Keratinocyte (primary cell): Measurements from ENCODE around the gene SALL3. TPM values are rescaled to one million over a fixed set of nuclear protein-coding genes. Genes with fewer than 3 reads are reported as not detected.

Experiments used
- DNase-seq: peaks from one replicate; pipeline ENCODE4 v3.0.0-alpha.2; 2011; ENCODE audit warnings: low read depth, missing footprints, low spot score
- FAIRE-seq: peaks from 2 replicates; lab custom pipeline; 2011; peaks lifted over from hg19 to GRCh38; lab: Jason Lieb, UNC
- H2AFZ ChIP-seq: 2 replicates; pipeline ENCODE4 v1.6.0; 2012; ENCODE audit warnings: low read length, control low read depth, inconsistent platforms; ENCODE audit not compliant: control insufficient read depth
- H3K27ac ChIP-seq: 2 replicates; pipeline ENCODE4 v1.5.1; 2011; ENCODE audit warnings: low read length; ENCODE audit not compliant: control insufficient read depth, insufficient read depth
- H3K27me3 ChIP-seq: 3 replicates; pipeline ENCODE4 v1.6.0; 2011; ENCODE audit warnings: low read length; ENCODE audit not compliant: control insufficient read depth, insufficient read depth; ENCODE audit errors: extremely low read depth
- H3K36me3 ChIP-seq, 2 experiments: 2 replicates in 1 of 2; 3 replicates in 1 of 2; pipeline ENCODE4 v1.5.1; 2011; ENCODE audit warnings: low read length in 2 of 2, mild to moderate bottlenecking in 1 of 2; ENCODE audit not compliant: control insufficient read depth in 2 of 2, insufficient read depth in 2 of 2; ENCODE audit errors: extremely low read depth in 1 of 2
- H3K4me1 ChIP-seq: 3 replicates; pipeline ENCODE4 v1.5.1; 2011; ENCODE audit warnings: low read length; ENCODE audit not compliant: control insufficient read depth, insufficient read depth; ENCODE audit errors: extremely low read depth
- H3K4me2 ChIP-seq: 3 replicates; pipeline ENCODE4 v1.6.0; 2011; ENCODE audit warnings: low read depth, low read length; ENCODE audit not compliant: control insufficient read depth, insufficient read depth; ENCODE audit errors: extremely low read depth
- H3K4me3 ChIP-seq, 3 experiments: fragments of 200-600 bp in 1 of 3; sonication (generic) in 1 of 3; 2 replicates in 2 of 3; 3 replicates in 1 of 3; pipeline ENCODE4 v1.5.1; 2011 to 2016; ENCODE audit warnings: low read length in 3 of 3, mild to moderate bottlenecking in 3 of 3, control low read depth in 2 of 3, inconsistent platforms in 1 of 3, low read depth in 1 of 3, mixed read lengths in 1 of 3, mixed run types in 1 of 3, moderate library complexity in 1 of 3; ENCODE audit not compliant: control insufficient read depth in 2 of 3, insufficient read depth in 2 of 3; ENCODE audit errors: extremely low read depth in 1 of 3
- H3K79me2 ChIP-seq: 2 replicates; pipeline ENCODE4 v1.6.0; 2012; ENCODE audit warnings: low read length; ENCODE audit not compliant: control insufficient read depth, insufficient read depth
- H3K9ac ChIP-seq: 3 replicates; pipeline ENCODE4 v1.6.0; 2011; ENCODE audit warnings: low read length; ENCODE audit not compliant: control insufficient read depth, insufficient read depth; ENCODE audit errors: extremely low read depth
- H3K9me1 ChIP-seq: 3 replicates; pipeline ENCODE4 v1.6.0; 2011; ENCODE audit warnings: low read length; ENCODE audit not compliant: control insufficient read depth, insufficient read depth; ENCODE audit errors: extremely low read depth
- H3K9me3 ChIP-seq: 2 replicates; pipeline ENCODE4 v1.5.1; 2012; ENCODE audit warnings: low read depth, low read length; ENCODE audit not compliant: control insufficient read depth
- H4K20me1 ChIP-seq: 3 replicates; pipeline ENCODE4 v1.6.0; 2011; ENCODE audit warnings: low read length; ENCODE audit not compliant: control insufficient read depth, insufficient read depth; ENCODE audit errors: extremely low read depth
- CTCF ChIP-seq, 3 experiments: IDR thresholded peaks in 1 of 3; conservative IDR thresholded peaks in 1 of 3; optimal IDR thresholded peaks in 1 of 3; 2 replicates in 2 of 3; 3 replicates in 1 of 3; pipeline versions ENCODE3 to v1.5.1; 2011; ENCODE audit warnings: low read length in 3 of 3, mild to moderate bottlenecking in 3 of 3, moderate library complexity in 2 of 3, control low read depth in 1 of 3, inconsistent platforms in 1 of 3; ENCODE audit not compliant: insufficient read depth in 2 of 3; ENCODE audit errors: extremely low read depth in 1 of 3
- EZH2 ChIP-seq: IDR thresholded peaks from one replicate; pipeline ENCODE4 v1.6.1; 2012; ENCODE audit warnings: inconsistent platforms, mild to moderate bottlenecking, low read length, moderate library complexity
- dilution Hi-C: fragments of 300-500 bp; cut with MboI; formaldehyde crosslinking; loops from one replicate; pipeline ENCODE4 v1.7.0; 2020; ENCODE audit warnings: low sequenced_read_pairs; ENCODE audit not compliant: extremely low pct_ligation_motif_present
- polyA plus RNA-seq, 5 experiments: library from polyadenylated mRNA; depleted of rRNA in 3 of 5; stranded (reverse) in 3 of 5; stranded (forward) in 1 of 5; unstranded in 1 of 5; fragments of >200 nt; gene quantifications; 1 replicate in 1 of 5; 2 replicates in 3 of 5; 3 replicates in 1 of 5; pipeline versions ENCODE4 v1.2.1 to v1.2.3, GENCODE V29; 2011 to 2012; ENCODE audit warnings: missing spikeins in 2 of 5, low read depth in 1 of 5, low replicate concordance in 1 of 5

SALL3 gene
- polyA plus RNA-seq, 1 donor (not counting 4 experiments of a cell fraction or from before 2014, with no cell fraction given): not detected

DNA sequence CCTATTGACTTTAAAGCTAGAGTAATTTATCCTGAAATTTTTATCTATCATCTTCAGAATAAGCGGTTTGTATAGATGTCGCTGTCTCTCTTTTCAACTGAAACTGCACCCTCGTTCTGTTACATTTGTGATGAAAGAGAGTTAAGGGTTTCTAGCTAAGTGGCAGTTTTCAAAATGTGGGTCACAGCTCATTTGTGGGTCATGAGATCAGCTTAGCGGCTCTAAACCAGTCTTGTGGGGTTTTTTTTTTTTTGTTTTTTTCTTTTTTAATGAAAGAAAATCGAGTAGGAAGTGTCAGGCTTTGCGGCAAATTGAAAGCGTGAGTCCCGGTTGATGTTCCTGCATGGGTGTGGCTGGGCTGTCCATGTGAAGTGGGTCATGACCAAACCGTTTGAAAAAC, 31.2 kb downstream of the SALL3 start:
- no peak overlapping the region for H3K4me2 ChIP-seq
- FAIRE-seq (no peak), DNase-seq (no peak)
- peaks cover 5% of the 10 kb centered on the region for H3K9me3 ChIP-seq
- no peak overlapping the region for H3K9ac ChIP-seq
- H3K4me3 ChIP-seq: no peak overlapping the region
- H4K20me1 ChIP-seq: no peaks in the 10 kb centered on the region
- no peak for TF ChIP-seq EZH2
- H3K9me1 ChIP-seq: no peaks in the 10 kb centered on the region
- H3K27me3 ChIP-seq: no peaks in the 10 kb centered on the region
- H3K79me2 ChIP-seq: no peaks in the 10 kb centered on the region
- no peak overlapping the region for H2AFZ ChIP-seq
- H3K4me1 ChIP-seq: no peaks in the 10 kb centered on the region
- no peak overlapping the region for H3K27ac ChIP-seq
- H3K36me3 ChIP-seq: no peaks in the 10 kb centered on the region
- dilution Hi-C loops: no loop called here

DNA sequence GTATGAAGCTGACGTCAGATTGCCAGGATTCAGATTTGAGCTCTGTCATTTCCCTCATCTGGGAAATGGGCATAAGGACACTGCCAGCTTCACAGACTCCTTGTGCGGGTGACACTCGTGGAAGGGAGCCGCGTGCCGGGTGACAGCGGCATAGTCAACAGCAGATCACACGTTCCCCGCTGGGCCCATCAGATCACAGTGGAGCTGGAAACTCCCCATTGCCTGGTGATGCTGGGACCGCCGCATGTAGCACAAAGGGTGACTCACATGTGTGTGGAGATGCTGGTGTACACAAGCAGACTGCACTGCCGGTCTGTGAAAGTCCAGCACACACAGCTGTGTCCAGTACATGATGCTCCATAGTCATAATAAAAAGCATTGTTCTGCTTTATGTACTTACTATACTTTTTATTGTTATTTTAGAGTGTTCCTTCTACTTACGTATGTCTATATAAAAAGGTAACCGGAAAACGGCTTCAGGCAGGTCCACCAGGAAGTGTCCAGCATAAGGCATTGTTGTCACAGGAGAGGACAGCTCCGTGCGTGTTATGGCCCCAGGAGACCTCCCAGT, 31.8 kb downstream of the SALL3 start:
- Histone ChIP-seq H4K20me1 (no peaks in the 10 kb centered on the region), H3K9ac (no peak overlapping the region), H3K9me3 (peaks cover 5% of the 10 kb centered on the region), H3K79me2 (no peaks in the 10 kb centered on the region), H3K4me1 (no peaks in the 10 kb centered on the region), H2AFZ (no peak overlapping the region), H3K4me2 (no peak overlapping the region), H3K27me3 (no peaks in the 10 kb centered on the region), H3K4me3 (no peak overlapping the region), H3K27ac (no peak overlapping the region), H3K36me3 (no peaks in the 10 kb centered on the region), H3K9me1 (no peaks in the 10 kb centered on the region)
- dilution Hi-C loops: no loop called here
- TF ChIP-seq EZH2: no peak
- no peak for TF ChIP-seq CTCF (optimal IDR thresholded peaks at IDR 0.05 in 1 of 3, IDR thresholded peaks at IDR 0.05 in 1 of 3, conservative IDR thresholded peaks at IDR 0.05 in 1 of 3; ENCODE audit: extremely low read depth in 1 of 3, insufficient read depth in 2 of 3, low read length in 3 of 3)
- FAIRE-seq (no peak), DNase-seq (no peak)

DNA sequence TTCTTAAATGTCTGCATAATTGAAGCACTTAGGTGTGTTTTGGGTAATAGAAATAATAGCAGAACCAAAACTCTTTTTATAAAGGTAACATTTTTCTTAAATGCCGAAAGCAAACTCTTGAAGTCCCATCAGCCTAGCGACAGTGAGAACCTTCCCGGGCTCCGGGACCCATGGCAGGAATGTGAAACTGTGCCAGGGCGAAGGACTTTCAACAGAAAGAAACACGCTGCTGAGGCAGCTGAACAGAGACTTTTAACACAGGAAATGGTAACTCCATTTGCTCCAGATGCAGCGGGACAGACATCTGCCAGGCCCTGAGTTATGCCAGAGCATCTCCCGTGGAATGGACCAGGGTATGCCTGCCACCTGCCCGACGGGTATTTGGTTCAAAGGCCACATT, 34.3 kb downstream of the SALL3 start:
- no peaks in the 10 kb centered on the region for H3K27me3 ChIP-seq
- FAIRE-seq: no peak
- TF ChIP-seq CTCF (optimal IDR thresholded peaks at IDR 0.05 in 1 of 3, IDR thresholded peaks at IDR 0.05 in 1 of 3, conservative IDR thresholded peaks at IDR 0.05 in 1 of 3; ENCODE audit: extremely low read depth in 1 of 3, insufficient read depth in 2 of 3, low read length in 3 of 3) (no peak), EZH2 (no peak)

More for the DNA sequence above, 34.3 kb downstream of the SALL3 start:
- H3K27ac ChIP-seq: no peak overlapping the region
- H3K9me3 ChIP-seq: no peaks in the 10 kb centered on the region
- dilution Hi-C loops: no loop called here
- no peak overlapping the region for H2AFZ ChIP-seq
- H3K9me1 ChIP-seq: no peaks in the 10 kb centered on the region
- H3K4me1 ChIP-seq: no peaks in the 10 kb centered on the region
- no peak for DNase-seq
- no peaks in the 10 kb centered on the region for H3K79me2 ChIP-seq
- no peak overlapping the region for H3K4me3 ChIP-seq
- H3K36me3 ChIP-seq: no peaks in the 10 kb centered on the region
- no peak overlapping the region for H3K4me2 ChIP-seq
- no peak overlapping the region for H3K9ac ChIP-seq
- no peaks in the 10 kb centered on the region for H4K20me1 ChIP-seq
